ENCODE results near the gene CDC123. TPM values are rescaled to one million over a fixed set of nuclear protein-coding genes. Genes with fewer than 3 reads are reported as not detected.

CDC123 gene
- 137 to 153 TPM (median 143 TPM) in 3 replicates for total RNA-seq (2021)
- percentile 84 among the genes with signal in this experiment for Bru-seq, nascent RNA
- long read RNA-seq, experiment 1, transcript CDC123-201 (13 exons, 1,542 nt), result major isoform, 599 of 713 reads
- long read RNA-seq, experiment 1, partial matches to known transcripts, result 32 of 713 reads
- long read RNA-seq, experiment 1, other reads (novel, unspliced or antisense), result 77 of 713 reads
- long read RNA-seq, experiment 2, transcript CDC123-201 (13 exons, 1,542 nt), result major isoform, 95 of 209 reads
- long read RNA-seq, experiment 2, partial matches to known transcripts, result 23 of 209 reads
- long read RNA-seq, experiment 2, other reads (novel, unspliced or antisense), result 91 of 209 reads
- long read RNA-seq, experiment 3, transcript CDC123-201 (13 exons, 1,542 nt), result major isoform, 1,229 of 1,569 reads
- long read RNA-seq, experiment 3, transcript CDC123-202 (12 exons, 933 nt), result minor isoform, 10 of 1,569 reads
- long read RNA-seq, experiment 3, partial matches to known transcripts, result 205 of 1,569 reads
- long read RNA-seq, experiment 3, other reads (novel, unspliced or antisense), result 120 of 1,569 reads

GRCh38 chr10:12195603-12196506 is at the start of gene CDC123, which contains the start of gene NUDT5:
Gene CDC123 (plus strand): TSS chr10:12196188. CDS start chr10:12196246, 58 bp downstream.
Gene NUDT5 (minus strand): TSS chr10:12195891. CDS start chr10:12186291, 9,600 bp downstream.
- ChIA-PET POLR2A (interaction anchor here (0.5 to 1.2 kb wide), 3 partner anchors 33 to 153 kb away, joined by 4 to 11 read pairs (median 10); no protein-coding TSS in a partner anchor), CTCF (interaction anchor here (0.9 to 1.2 kb wide), 4 partner anchors 19 to 706 kb away, joined by 3 to 5 read pairs (median 3); partner anchors contain the start of gene UPF2)
- peaks cover 22% of the 10 kb centered on the region for H3K4me1 Mint-ChIP-seq
- peak within 1 kb of the TSS; percentile 91 for H3K4me3 Mint-ChIP-seq
- DNase-seq (ENCODE audit: low spot score) (peak; percentile 85), ATAC-seq (peak; percentile 89)
- H3K9me3 Mint-ChIP-seq, result no peaks in the 10 kb centered on the region
- H3K36me3 Mint-ChIP-seq, result peaks cover 26% of the 10 kb centered on the region
- H3K27me3 Mint-ChIP-seq (ENCODE audit: low read depth), result no peaks in the 10 kb centered on the region
- peak within 1 kb of the TSS; percentile 98 for H3K27ac Mint-ChIP-seq
- no peak for TF ChIP-seq ATF6 (CRISPR knock-in tag; IDR thresholded peaks at IDR 0.05)
- TF ChIP-seq ZMAT4 (CRISPR knock-in tag; IDR thresholded peaks at IDR 0.05), result no peak
- peak; percentile 67 for TF ChIP-seq FOXP1 (CRISPR knock-in tag; IDR thresholded peaks at IDR 0.05; ENCODE audit: borderline replicate concordance)
- no peak for TF ChIP-seq AFF4 (CRISPR knock-in tag; IDR thresholded peaks at IDR 0.05; ENCODE audit: borderline replicate concordance)
- TF ChIP-seq ZBTB21 (CRISPR knock-in tag; IDR thresholded peaks at IDR 0.05; ENCODE audit: borderline replicate concordance), result peak; percentile 73; the same call in 1 of the 2 replicates
- no peak for TF ChIP-seq IRF2 (CRISPR knock-in tag; IDR thresholded peaks at IDR 0.05; ENCODE audit: borderline replicate concordance, low read depth)
- TF ChIP-seq ZNF512 (CRISPR knock-in tag; IDR thresholded peaks at IDR 0.05; ENCODE audit: borderline replicate concordance), result 0 out of 2 replicates have a peak, but pooled peaks have one; percentile 63
- no peak for TF ChIP-seq ATF2 (CRISPR knock-in tag; IDR thresholded peaks at IDR 0.05; ENCODE audit: borderline replicate concordance, low read depth)
- no peak for TF ChIP-seq HMGA2 (CRISPR knock-in tag; IDR thresholded peaks at IDR 0.05)
- no peak for TF ChIP-seq NFYB (CRISPR knock-in tag; conservative IDR thresholded peaks at IDR 0.05; ENCODE audit: low read depth)
- 0 out of 2 replicates have a peak, but pooled peaks have one; percentile 9 for TF ChIP-seq ARID4B (CRISPR knock-in tag; IDR thresholded peaks at IDR 0.05; ENCODE audit: borderline replicate concordance)
- TF ChIP-seq EMX1 (CRISPR knock-in tag; IDR thresholded peaks at IDR 0.05), result no peak
- no peak for TF ChIP-seq ZNF532 (CRISPR knock-in tag; IDR thresholded peaks at IDR 0.05; ENCODE audit: borderline replicate concordance)
